Mammary epithelial cell (primary cell): ENCODE measurements around the gene TECPR2.

Experiments used
- CTCF ChIP-seq, 2 donors: IDR thresholded peaks in 1 of 2; conservative IDR thresholded peaks in 1 of 2; 2 replicates each; pipeline ENCODE4 v1.5.1; 2011 to 2012; ENCODE audit warnings: inconsistent platforms in 2 of 2, low read length in 2 of 2, mild to moderate bottlenecking in 2 of 2, control low read depth in 1 of 2, low read depth in 1 of 2; ENCODE audit not compliant: insufficient read depth in 1 of 2; ENCODE audit errors: extremely low read depth in 1 of 2
- EZH2 ChIP-seq: IDR thresholded peaks from 2 replicates; pipeline ENCODE4 v1.6.1; 2012; ENCODE audit warnings: low read length, inconsistent platforms, borderline replicate concordance

- TF ChIP-seq EZH2 (no peak), CTCF (conservative IDR thresholded peaks at IDR 0.05 in 1 of 2, IDR thresholded peaks at IDR 0.05 in 1 of 2; ENCODE audit: extremely low read depth in 1 of 2, insufficient read depth in 1 of 2, low read depth in 1 of 2, low read length in 2 of 2) (no peak)
Measured at GRCh38 chr14:102356280-102356679, 6.5 kb upstream of the TECPR2 start.
